Fibroblast of gingiva (primary cell): ENCODE results near the gene MTA3.

ENCODE experiments used
- DNase-seq: peaks from one replicate; pipeline ENCODE4 v3.0.0-alpha.2; 2011; ENCODE audit warnings: low read depth

MTA3 gene

GRCh38 chr2:42733852-42734251, 165.4 kb downstream of the MTA3 start:
- DNase-seq: no peak

- DNase-seq: no peak
Measured at GRCh38 chr2:42736598-42737322, 168.3 kb downstream of the MTA3 start.

- no peak for DNase-seq
Measured at GRCh38 chr2:42741140-42741539, 172.7 kb downstream of the MTA3 start.

GRCh38 chr2:42742740-42743658, 174.6 kb downstream of the MTA3 start:
- peak; percentile 35 for DNase-seq

- no peak for DNase-seq
Measured at GRCh38 chr2:42743659-42743990, 175.2 kb downstream of the MTA3 start.

GRCh38 chr2:42744545-42745082, 176.2 kb downstream of the MTA3 start:
- DNase-seq: no peak

GRCh38 chr2:42747422-42747821, 179.0 kb downstream of the MTA3 start:
- DNase-seq: no peak

GRCh38 chr2:42748840-42749239, 180.4 kb downstream of the MTA3 start:
- no peak for DNase-seq

GRCh38 chr2:42752314-42752713, 183.9 kb downstream of the MTA3 start:
- no peak for DNase-seq

- no peak for DNase-seq
Measured at GRCh38 chr2:42752816-42753813, 184.7 kb downstream of the MTA3 start.

GRCh38 chr2:42754021-42754775, 185.8 kb downstream of the MTA3 start:
- peak; percentile 13 for DNase-seq

- no peak for DNase-seq
Measured at GRCh38 chr2:42754776-42755140, 186.3 kb downstream of the MTA3 start.

- peak; percentile 58 for DNase-seq
Measured at GRCh38 chr2:42755191-42755880, 186.9 kb downstream of the MTA3 start.

GRCh38 chr2:42756150-42756775, 187.8 kb downstream of the MTA3 start:
- DNase-seq: no peak

- no peak for DNase-seq
Measured at GRCh38 chr2:42756966-42757513, 188.6 kb downstream of the MTA3 start.

GRCh38 chr2:42757981-42758740, 189.7 kb downstream of the MTA3 start:
- DNase-seq: no peak

GRCh38 chr2:42758751-42759150, 190.3 kb downstream of the MTA3 start:
- DNase-seq: no peak

GRCh38 chr2:42761554-42761953, 193.1 kb downstream of the MTA3 start:
- DNase-seq: no peak

- DNase-seq: no peak
Measured at GRCh38 chr2:42762155-42762554, 193.7 kb downstream of the MTA3 start.
